Activated CD8-positive, alpha-beta T cell treated with anti-CD3 and anti-CD28 coated beads for 36 hours (primary cell): ENCODE results near the gene STUM. TPM values are rescaled to one million over a fixed set of nuclear protein-coding genes. Genes with fewer than 3 reads are reported as not detected.

Experiments used
- ATAC-seq: fragments of 200-7000 bp; cut with Tn5 transposase; one replicate; pipeline ENCODE4 v1.10.0; 2021; ENCODE audit warnings: mild to moderate bottlenecking, moderate library complexity
- CTCF ChIA-PET: fragments of 350-600 bp; sonication (Branson Sonifier 250); formaldehyde crosslinking; loops from one replicate; lab custom pipeline; 2021; ENCODE audit warnings: antibody characterized with exemption; lab: Charles Lee
- POLR2A ChIA-PET: fragments of 350-600 bp; sonication (Branson Sonifier 250); formaldehyde crosslinking; loops from one replicate; lab custom pipeline; 2021; ENCODE audit warnings: antibody characterized with exemption; lab: Charles Lee
- DNase-seq: peaks from one replicate; pipeline ENCODE4 v3.0.0-alpha.2; 2020
- H3K27ac Mint-ChIP-seq: one replicate; pipeline ENCODE4 v1.8.0; 2021; ENCODE audit warnings: mild to moderate bottlenecking, mixed read lengths
- H3K27me3 Mint-ChIP-seq: one replicate; pipeline ENCODE4 v1.8.0; 2021; ENCODE audit warnings: mixed read lengths
- H3K36me3 Mint-ChIP-seq: one replicate; pipeline ENCODE4 v1.8.0; 2021; ENCODE audit warnings: low read depth, mixed read lengths
- H3K4me1 Mint-ChIP-seq: one replicate; pipeline ENCODE4 v1.8.0; 2021; ENCODE audit warnings: low read depth, mixed read lengths
- H3K4me3 Mint-ChIP-seq: one replicate; pipeline ENCODE4 v1.8.0; 2021; ENCODE audit warnings: mild to moderate bottlenecking, moderate library complexity, mixed read lengths
- H3K9me3 Mint-ChIP-seq: one replicate; pipeline ENCODE4 v1.8.0; 2021; ENCODE audit warnings: mixed read lengths
- intact Hi-C: fragments of 100-400 bp; cut with micrococcal nuclease; formaldehyde crosslinking; loops from one replicate; pipeline ENCODE4 v1.10.0; 2022
- total RNA-seq, 2 experiments: library from RNA; stranded (reverse); gene quantifications; one replicate each; pipeline ENCODE4 v1.2.3, GENCODE V29; 2021
- TF ChIP-seq, protein P1 (sequence below): fragments of 200-600 bp; IDR thresholded peaks from one replicate; pipeline ENCODE4 v1.8.0; 2022; ENCODE audit warnings: antibody characterized with exemption, mild to moderate bottlenecking

Gene STUM
- total RNA-seq, 2 experiments from 2014 or later, result not detected

DNA sequence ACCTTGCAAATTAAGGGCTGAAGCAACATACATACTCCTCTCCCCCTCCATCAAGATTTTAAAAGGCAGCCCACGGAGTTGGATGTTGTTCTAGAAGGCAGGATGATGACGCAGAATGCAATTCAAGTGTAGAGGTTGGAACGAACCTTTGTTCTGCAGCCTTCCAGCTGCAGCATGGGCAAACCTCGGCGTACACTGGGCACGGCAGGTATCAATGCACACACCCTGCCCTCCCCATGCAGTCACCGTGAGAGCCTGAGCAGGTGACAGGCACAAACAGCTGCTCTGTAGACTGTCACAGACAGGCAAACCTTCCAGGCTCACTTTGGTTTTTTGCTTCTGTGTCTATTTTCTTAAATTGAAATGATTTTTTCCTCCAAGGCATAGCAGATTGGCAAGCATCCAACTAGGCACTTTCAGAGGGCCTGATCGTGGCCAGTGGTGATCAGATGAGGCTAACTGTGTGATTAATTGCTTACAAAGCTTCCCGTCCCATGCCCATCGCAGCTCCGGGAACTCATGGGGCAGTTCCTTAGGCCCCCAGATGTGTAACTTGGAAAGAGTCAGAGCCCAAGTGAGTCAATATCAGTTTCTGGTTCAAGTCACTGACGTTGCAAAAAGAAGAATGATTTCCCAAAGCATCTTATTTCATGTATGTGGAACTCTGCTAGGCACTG, 108.2 kb downstream of the STUM start:
- H3K9me3 Mint-ChIP-seq, result no peaks in the 10 kb centered on the region
- ATAC-seq (peak; percentile 6), DNase-seq (peak; percentile 42)
- H3K4me1 Mint-ChIP-seq, result peaks cover 65% of the 10 kb centered on the region
- intact Hi-C loops, result no loop called here
- no peaks in the 10 kb centered on the region for H3K27me3 Mint-ChIP-seq
- peaks cover 20% of the 10 kb centered on the region for H3K36me3 Mint-ChIP-seq
- no peak overlapping the region for H3K27ac Mint-ChIP-seq
- ChIA-PET POLR2A (interaction anchor here (0.7 to 5.2 kb wide), 6 partner anchors 9 to 47 kb away, joined by 3 to 32 read pairs (median 4); no protein-coding TSS in a partner anchor), CTCF (interaction anchor here (1.6 kb wide), 1 partner anchor 31 kb away, joined by 9 read pairs; no protein-coding TSS in a partner anchor)
- TF ChIP-seq, protein P1, sequence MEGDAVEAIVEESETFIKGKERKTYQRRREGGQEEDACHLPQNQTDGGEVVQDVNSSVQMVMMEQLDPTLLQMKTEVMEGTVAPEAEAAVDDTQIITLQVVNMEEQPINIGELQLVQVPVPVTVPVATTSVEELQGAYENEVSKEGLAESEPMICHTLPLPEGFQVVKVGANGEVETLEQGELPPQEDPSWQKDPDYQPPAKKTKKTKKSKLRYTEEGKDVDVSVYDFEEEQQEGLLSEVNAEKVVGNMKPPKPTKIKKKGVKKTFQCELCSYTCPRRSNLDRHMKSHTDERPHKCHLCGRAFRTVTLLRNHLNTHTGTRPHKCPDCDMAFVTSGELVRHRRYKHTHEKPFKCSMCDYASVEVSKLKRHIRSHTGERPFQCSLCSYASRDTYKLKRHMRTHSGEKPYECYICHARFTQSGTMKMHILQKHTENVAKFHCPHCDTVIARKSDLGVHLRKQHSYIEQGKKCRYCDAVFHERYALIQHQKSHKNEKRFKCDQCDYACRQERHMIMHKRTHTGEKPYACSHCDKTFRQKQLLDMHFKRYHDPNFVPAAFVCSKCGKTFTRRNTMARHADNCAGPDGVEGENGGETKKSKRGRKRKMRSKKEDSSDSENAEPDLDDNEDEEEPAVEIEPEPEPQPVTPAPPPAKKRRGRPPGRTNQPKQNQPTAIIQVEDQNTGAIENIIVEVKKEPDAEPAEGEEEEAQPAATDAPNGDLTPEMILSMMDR, result no peak
- H3K4me3 Mint-ChIP-seq, result peak overlapping the region; percentile 24

DNA sequence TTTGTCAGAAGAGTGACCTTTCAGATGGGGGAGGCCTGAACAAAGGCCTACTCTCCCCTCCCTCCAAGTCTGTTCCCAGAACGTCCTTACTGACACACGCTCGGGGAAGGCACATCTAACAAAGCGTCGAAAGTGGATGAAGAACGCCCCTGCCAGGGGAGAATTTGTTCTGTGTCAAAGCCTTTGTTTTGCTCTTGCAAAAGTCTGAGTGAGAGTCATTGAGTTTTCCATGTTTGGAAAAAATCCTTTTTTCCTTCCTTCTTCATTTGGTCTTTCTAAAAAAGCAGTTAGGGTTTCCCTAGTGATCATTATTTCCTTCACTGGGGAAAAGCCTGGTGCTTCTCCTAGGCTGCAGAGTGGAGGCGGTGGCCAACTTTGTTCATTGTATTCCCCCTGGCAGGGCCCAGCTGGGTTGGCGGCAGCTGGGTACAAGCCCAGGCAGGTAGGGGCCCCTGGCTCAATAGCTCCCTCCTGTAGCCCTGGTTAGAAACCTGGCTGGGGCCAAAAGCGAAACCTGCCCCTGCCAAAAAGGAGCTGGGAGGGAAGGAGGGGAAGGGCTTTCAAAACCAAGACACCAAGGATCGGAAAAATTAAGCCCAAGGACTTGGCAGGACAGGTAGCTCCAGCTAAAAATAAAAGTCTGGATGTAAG, 109.5 kb downstream of the STUM start:
- POLR2A ChIA-PET, result interaction anchor here (0.6 to 3.4 kb wide), 5 partner anchors 14 to 34 kb away, joined by 3 to 17 read pairs (median 3); no protein-coding TSS in a partner anchor
- intact Hi-C loops, result no loop called here
- Mint-ChIP-seq H3K27me3 (no peaks in the 10 kb centered on the region), H3K4me1 (peaks cover 77% of the 10 kb centered on the region), H3K27ac (peak overlapping the region; percentile 96), H3K9me3 (no peaks in the 10 kb centered on the region), H3K4me3 (no peak overlapping the region), H3K36me3 (peaks cover 26% of the 10 kb centered on the region)
- TF ChIP-seq, protein P1, result no peak
- DNase-seq, result no peak
- CTCF ChIA-PET, result interaction anchor here (0.9 to 2.1 kb wide), 4 partner anchors 14 to 30 kb away, joined by 3 to 9 read pairs (median 6); no protein-coding TSS in a partner anchor
- no peak for ATAC-seq

DNA sequence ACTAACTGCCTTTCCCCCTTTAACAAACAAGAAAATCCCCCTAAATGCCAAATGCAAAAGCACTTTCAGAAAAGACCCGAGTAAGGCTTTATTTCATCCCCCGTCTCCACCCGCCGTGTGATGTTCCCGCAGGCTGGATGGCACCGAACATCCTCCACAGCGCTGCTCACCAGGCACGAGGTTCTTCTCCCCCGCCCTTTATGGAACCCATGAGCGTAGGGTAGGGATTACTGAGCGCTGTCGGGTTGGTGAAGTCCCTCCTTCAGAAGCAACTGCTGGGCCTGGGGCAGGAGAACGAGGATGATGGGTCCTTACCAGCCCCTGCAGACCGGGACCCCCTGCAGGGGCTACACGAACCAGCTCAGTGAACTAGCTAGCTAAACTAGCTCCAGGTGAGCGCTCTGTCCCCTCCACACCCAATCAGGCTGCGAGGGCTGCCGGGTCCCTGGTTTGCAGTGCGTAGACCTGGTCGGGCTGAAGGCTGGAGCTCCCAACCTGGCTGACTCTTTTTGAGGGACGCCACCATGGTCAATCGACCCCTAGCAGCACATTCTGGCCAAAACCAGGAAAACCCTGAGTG, 110.1 kb downstream of the STUM start:
- ATAC-seq, result no peak
- Mint-ChIP-seq H3K27ac (peak overlapping the region; percentile 96), H3K9me3 (no peaks in the 10 kb centered on the region), H3K27me3 (no peaks in the 10 kb centered on the region), H3K36me3 (peaks cover 26% of the 10 kb centered on the region), H3K4me3 (no peak overlapping the region), H3K4me1 (peaks cover 84% of the 10 kb centered on the region)
- ChIA-PET POLR2A (interaction anchor here (0.6 to 3.4 kb wide), 5 partner anchors 12 to 24 kb away, joined by 3 to 17 read pairs (median 3); no protein-coding TSS in a partner anchor), CTCF (interaction anchor here (0.9 to 2.1 kb wide), 5 partner anchors 14 to 26 kb away, joined by 3 to 9 read pairs (median 4); no protein-coding TSS in a partner anchor)
- intact Hi-C loops, result no loop called here
- DNase-seq, result no peak
- TF ChIP-seq, protein P1, result no peak

Other genes with a start within 250 kb of the STUM start
- gene LIN9, start 239.6 kb upstream of the STUM start, total RNA-seq, result 10 to 100 TPM; 10.2 to 11.3 TPM
- 100 to 1,000 TPM; 203 to 206 TPM for gene PARP1, start 140.7 kb upstream of the STUM start, total RNA-seq
- gene ITPKB, start 190.5 kb downstream of the STUM start, total RNA-seq, result 10 to 100 TPM; 40.8 to 42.6 TPM